Endothelial cell (in vitro differentiated cells): ENCODE measurements around the gene PPOX. TPM values are rescaled to one million over a fixed set of nuclear protein-coding genes. Genes with fewer than 3 reads are reported as not detected.

Source experiments
- DNase-seq: peaks from one replicate; pipeline ENCODE4 v3.0.0; 2021; ENCODE audit warnings: low spot score
- H3K27ac Mint-ChIP-seq: one replicate; pipeline ENCODE4 v1.8.0; 2021; ENCODE audit warnings: mixed read lengths, inconsistent platforms; ENCODE audit not compliant: unreplicated experiment
- H3K27me3 Mint-ChIP-seq: one replicate; pipeline ENCODE4 v1.8.0; 2021; ENCODE audit warnings: mild to moderate bottlenecking, moderate library complexity, mixed read lengths, inconsistent platforms; ENCODE audit not compliant: unreplicated experiment
- H3K36me3 Mint-ChIP-seq: one replicate; pipeline ENCODE4 v1.8.0; 2021; ENCODE audit warnings: mild to moderate bottlenecking, low read depth, mixed read lengths, inconsistent platforms; ENCODE audit not compliant: unreplicated experiment
- H3K4me1 Mint-ChIP-seq: one replicate; pipeline ENCODE4 v1.8.0; 2021; ENCODE audit warnings: mild to moderate bottlenecking, mixed read lengths, inconsistent platforms; ENCODE audit not compliant: unreplicated experiment
- H3K4me3 Mint-ChIP-seq: one replicate; pipeline ENCODE4 v1.8.0; 2021; ENCODE audit warnings: mild to moderate bottlenecking, mixed read lengths, inconsistent platforms; ENCODE audit not compliant: unreplicated experiment
- H3K9me3 Mint-ChIP-seq: one replicate; pipeline ENCODE4 v1.8.0; 2021; ENCODE audit warnings: mixed read lengths, inconsistent platforms; ENCODE audit not compliant: unreplicated experiment
- CTCF ChIP-seq: fragments of 200-600 bp; sonication (generic); IDR thresholded peaks from one replicate; pipeline ENCODE4 v1.5.0; 2021; ENCODE audit warnings: antibody characterized with exemption; ENCODE audit not compliant: unreplicated experiment
- total RNA-seq: library from RNA; stranded (reverse); fragmentation: NEBNext Ultra II Directional; extraction: Animal tissue kit (Norgen Biotek cat#: 25700); gene quantifications from one replicate; pipeline ENCODE4 v1.2.1, GENCODE V29; 2021; ENCODE audit not compliant: unreplicated experiment

The PPOX gene
- total RNA-seq, 1 donor from 2014 or later = 39.0 TPM

- Mint-ChIP-seq H3K36me3 (peaks cover 30% of the 10 kb centered on the region), H3K27me3 (peaks cover 7% of the 10 kb centered on the region), H3K9me3 (no peaks in the 10 kb centered on the region), H3K4me3 (peak overlapping the region; percentile 96), H3K4me1 (peaks cover 65% of the 10 kb centered on the region), H3K27ac (peak overlapping the region; percentile 80)
- TF ChIP-seq CTCF = no peak
- no peak for DNase-seq
These were observed 34.5 kb upstream of the PPOX start for GRCh38 chr1:161131523-161132409.

GRCh38 chr1:161132410-161133219 lies 33.6 kb upstream of the PPOX start, which contains the start of gene DEDD:
DEDD (minus strand) TSS chr1:161132667; CDS start chr1:161124462, 8,205 bp downstream.
- H3K4me1 Mint-ChIP-seq = peaks cover 64% of the 10 kb centered on the region
- peak; percentile 91 for DNase-seq
- H3K27me3 Mint-ChIP-seq = peaks cover 7% of the 10 kb centered on the region
- peak within 1 kb of the TSS; percentile 96 for H3K4me3 Mint-ChIP-seq
- no peaks in the 10 kb centered on the region for H3K9me3 Mint-ChIP-seq
- peaks cover 23% of the 10 kb centered on the region for H3K36me3 Mint-ChIP-seq
- no peak for TF ChIP-seq CTCF
- H3K27ac Mint-ChIP-seq = peak within 1 kb of the TSS; percentile 80

GRCh38 chr1:161133220-161133740 lies 32.9 kb upstream of the PPOX start:
- no peak for TF ChIP-seq CTCF
- DNase-seq = no peak
- Mint-ChIP-seq H3K4me1 (peaks cover 65% of the 10 kb centered on the region), H3K4me3 (no peak overlapping the region), H3K27ac (no peak overlapping the region), H3K9me3 (no peaks in the 10 kb centered on the region), H3K27me3 (peaks cover 7% of the 10 kb centered on the region), H3K36me3 (peaks cover 17% of the 10 kb centered on the region)

GRCh38 chr1:161137881-161138280 lies 28.3 kb upstream of the PPOX start:
- Mint-ChIP-seq H3K4me1 (peaks cover 48% of the 10 kb centered on the region), H3K36me3 (peaks cover 3% of the 10 kb centered on the region), H3K9me3 (no peaks in the 10 kb centered on the region), H3K27ac (peak overlapping the region; percentile 95), H3K4me3 (no peak overlapping the region), H3K27me3 (peaks cover 2% of the 10 kb centered on the region)
- no peak for TF ChIP-seq CTCF
- no peak for DNase-seq
